NCI-H748 treated with DMSO at 0.1 percent for 48 hours (cell line): Measurements from ENCODE around the gene EPB41.
A peak's percentile ranks its signal among the peaks of the same experiment; 100 is the strongest.
"Not testable (repeated sequence)": the region's sequence is repeated elsewhere in the genome, so short reads cannot be mapped to it uniquely, and the experiment has no call there.

ENCODE experiments used
- DNase-seq: peaks from one replicate; lab custom pipeline; 2025; lab: John Stamatoyannopoulos, UW

Gene EPB41

DNA sequence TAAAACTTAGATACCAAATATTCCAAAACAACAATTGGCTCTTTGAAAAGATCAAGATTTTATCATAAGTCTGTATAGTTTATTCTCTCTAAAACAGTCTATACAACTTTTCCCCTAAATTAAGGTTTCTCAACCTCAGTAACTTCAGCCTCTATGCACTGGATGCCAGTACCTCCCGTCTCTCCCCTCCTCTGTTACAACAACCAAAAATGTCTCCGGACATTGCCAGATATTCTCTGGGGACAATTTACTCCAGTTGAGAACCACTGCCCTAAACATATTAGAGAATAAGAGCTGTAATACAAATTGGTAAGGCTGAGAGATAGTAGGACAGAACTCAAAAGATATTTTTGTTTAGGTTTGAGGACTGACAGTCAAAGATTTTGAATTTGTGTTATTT is 137.7 kb downstream of the EPB41 start:
- DNase-seq = no peak

GRCh38 chr1:29052941-29053340 is 138.6 kb downstream of the EPB41 start:
- no peak for DNase-seq

DNA sequence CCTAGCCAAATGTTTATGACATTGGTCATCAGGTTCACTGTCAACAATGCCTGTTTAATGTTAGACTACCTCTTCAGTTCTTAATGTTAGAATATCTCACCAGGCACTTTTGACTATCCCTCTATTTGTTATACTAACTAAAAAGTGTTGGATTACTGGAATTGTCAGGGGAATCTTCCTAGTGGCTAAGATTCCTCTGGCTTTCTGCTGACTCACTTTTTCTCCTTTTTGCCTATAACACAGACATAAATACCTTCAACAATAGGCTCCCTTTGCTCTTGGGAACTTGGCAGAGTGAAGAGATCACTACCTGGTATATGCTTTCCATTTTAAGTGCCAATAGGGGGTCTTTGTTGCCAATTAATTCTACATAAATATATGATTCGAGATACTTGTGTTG is 140.8 kb downstream of the EPB41 start:
- DNase-seq = no peak

GRCh38 chr1:29056256-29056655 is 141.9 kb downstream of the EPB41 start:
- no peak for DNase-seq

DNA sequence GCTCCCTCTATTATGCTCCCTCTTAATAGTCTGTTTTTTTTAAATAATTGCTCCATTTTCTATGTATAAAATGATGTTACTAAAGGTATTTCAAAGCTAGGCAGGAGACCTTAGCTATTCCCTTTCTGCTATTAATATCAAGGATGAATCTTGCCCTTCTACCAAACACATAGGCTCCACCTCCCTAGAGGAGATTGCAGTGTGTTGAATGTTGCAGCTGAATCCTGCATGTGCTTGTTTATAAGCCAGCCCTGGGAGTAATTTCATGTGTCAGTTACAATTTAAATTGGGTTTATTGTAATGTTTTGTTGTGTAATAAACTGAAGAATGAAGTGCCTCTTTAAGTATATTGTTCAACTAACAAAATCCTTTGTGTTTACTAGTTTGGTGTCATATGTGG is 143.3 kb downstream of the EPB41 start:
- DNase-seq = no peak

- DNase-seq = no peak
These were observed 148.0 kb downstream of the EPB41 start for GRCh38 chr1:29062157-29062942.

DNA sequence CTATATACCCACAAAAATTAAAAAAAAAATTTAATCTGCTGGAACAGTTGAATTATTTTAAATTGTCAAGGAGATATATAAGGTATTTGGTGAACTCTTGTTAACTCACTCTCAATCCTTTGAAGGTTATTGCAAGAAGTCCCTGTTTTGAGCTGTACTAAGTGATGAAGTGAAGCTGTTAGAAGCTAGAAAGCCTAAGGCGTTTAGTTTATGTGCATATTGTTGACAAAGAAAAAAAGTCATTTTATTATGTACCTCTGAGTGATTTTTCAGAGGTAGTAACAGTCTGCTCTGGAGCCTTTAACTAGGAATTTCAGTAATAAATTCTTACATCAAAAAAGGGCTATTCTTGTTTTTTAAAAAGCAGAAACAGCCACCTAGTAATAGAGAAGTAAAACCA is 149.7 kb downstream of the EPB41 start:
- DNase-seq = no peak

- DNase-seq = no peak
These were observed 162.8 kb downstream of the EPB41 start for GRCh38 chr1:29077155-29077554.

- DNase-seq = not testable (repeated sequence)
These were observed 165.7 kb downstream of the EPB41 start for GRCh38 chr1:29079916-29080629.

GRCh38 chr1:29081201-29081600 is 166.8 kb downstream of the EPB41 start:
- no peak for DNase-seq

- no peak for DNase-seq
These were observed 168.2 kb downstream of the EPB41 start for GRCh38 chr1:29082519-29082918.

DNA sequence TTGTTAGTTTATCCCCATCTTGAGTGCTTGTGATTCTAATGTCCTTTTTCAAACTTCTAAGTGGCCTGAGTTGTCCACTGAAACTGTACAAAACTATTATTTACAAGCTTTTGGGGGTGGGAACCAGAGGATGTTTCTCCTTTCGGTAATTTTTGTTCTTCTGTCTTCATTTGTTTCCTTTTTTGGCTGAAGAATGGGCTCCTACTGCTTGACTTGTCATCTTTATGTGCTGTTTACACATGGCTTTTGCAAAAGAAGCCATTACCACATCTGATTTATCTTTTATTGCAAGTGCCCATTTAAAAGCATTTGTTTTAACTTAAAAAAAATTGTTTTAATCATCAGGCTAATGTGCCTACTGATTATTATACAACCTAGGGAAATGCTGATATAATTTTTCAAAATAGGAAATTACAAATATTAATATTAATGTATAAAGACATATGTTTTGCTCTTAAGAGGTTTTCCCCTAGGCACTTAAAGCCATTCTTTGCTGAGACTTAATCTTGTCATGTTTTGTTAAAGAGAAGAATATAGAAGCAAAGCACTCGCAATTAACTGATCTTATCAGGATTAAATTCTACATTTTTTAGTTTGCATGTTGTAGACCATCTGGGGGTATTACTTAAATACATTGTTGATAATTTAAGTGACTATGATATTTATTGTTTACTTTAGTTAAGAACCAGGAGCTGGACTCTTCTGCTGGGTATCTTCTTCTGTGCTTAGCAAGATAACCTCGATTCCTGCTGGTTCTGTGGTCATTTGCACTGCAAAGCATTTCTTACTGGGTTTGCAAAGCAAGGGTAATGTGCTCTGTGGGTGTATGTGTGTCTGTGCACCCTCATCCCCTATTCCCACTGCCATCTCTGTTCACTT is 169.2 kb downstream of the EPB41 start:
- no peak for DNase-seq

DNA sequence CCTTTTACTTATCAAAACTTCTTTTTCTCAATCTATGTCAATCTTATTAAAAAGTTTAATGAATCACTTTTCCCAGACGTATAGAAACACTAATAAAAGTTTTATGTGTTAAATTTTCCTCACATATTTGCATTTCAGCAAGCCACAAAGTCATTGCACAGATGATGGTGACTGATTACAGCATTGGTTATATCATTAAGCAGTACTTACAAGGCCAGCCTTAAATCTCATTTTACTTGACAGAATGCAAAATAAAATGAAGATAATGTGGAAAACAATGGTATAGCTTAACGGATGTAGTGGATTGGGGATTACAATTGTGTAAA is 169.8 kb downstream of the EPB41 start:
- DNase-seq = no peak

- peak; percentile 90 for DNase-seq
These were observed 176.7 kb downstream of the EPB41 start for GRCh38 chr1:29090937-29091618.

GRCh38 chr1:29092704-29093103 is 178.3 kb downstream of the EPB41 start:
- not testable (repeated sequence) for DNase-seq

GRCh38 chr1:29094433-29094832 is 180.1 kb downstream of the EPB41 start:
- DNase-seq = no peak

GRCh38 chr1:29094954-29095353 is 180.6 kb downstream of the EPB41 start:
- no peak for DNase-seq

- peak; percentile 82 for DNase-seq
These were observed 182.0 kb downstream of the EPB41 start for GRCh38 chr1:29096231-29096886.

DNA sequence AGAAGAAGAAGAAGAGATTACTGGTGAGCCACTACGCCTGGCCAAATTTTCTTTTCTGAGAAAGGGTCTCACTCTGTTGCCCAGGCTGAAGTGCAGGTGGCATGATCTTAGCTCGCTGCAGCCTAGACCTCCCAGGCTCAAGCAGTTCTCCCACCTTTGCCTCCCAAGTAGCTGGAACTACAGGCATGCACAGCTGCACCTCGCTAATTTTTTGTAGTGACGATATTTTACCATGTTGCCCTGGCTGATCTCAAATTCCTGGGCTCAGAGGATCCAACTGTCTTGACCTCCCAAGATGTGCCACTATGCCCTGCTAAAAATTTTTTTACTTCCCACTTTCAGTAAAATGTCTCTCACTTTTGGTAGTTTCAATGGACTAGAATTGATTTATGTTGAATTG is 184.9 kb downstream of the EPB41 start:
- DNase-seq = no peak

- DNase-seq = no peak
These were observed 186.1 kb downstream of the EPB41 start for GRCh38 chr1:29100487-29100886.

DNA sequence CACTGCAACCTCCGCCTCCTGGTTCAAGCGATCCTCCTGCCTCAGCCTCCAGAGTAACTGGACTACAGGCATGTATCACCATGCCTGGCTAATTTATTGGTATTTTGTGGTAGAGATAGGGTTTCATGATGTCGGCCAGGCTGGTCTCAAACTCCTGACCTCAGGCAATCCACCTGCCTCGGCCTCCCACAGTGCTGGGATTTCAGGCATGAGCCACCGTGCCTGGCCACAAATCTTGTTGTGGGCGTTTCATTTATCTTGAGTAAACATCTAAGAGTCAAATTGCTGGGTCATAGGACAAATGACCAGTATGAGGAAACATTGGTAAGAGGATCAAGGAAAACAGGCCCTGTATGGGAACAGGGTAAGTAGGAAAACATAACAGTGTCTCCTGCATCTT is 191.5 kb downstream of the EPB41 start:
- DNase-seq = no peak

DNA sequence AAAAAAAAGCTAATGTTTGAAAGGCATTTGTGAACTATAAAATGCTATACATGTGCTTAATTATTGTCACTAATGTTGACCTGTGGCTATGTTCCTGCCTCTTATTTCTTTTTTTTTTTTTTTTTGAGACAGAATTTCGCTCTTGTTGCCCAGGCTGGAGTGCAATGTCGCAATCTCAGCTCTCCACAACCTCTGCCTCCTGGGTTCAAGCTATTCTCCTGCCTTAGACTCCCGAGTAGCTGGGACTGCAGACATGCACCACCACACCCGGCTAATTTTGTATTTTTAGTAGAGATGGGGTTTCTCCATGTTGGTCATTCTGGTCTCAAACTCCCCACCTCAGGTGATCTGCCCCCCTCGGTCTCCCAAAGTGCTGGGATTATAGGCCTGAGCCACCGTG is 193.7 kb downstream of the EPB41 start:
- DNase-seq = not testable (repeated sequence)
